H1 (cell line): Measurements from ENCODE around the gene ZNF568. TPM values are rescaled to one million over a fixed set of nuclear protein-coding genes. Genes with fewer than 3 reads are reported as not detected.

Experiments used
- CTCF ChIP-seq, 3 experiments: IDR thresholded peaks; 1 replicate in 2 of 3; 2 replicates in 1 of 3; pipeline versions ENCODE4 v1.5.1 to v1.6.1; 2011; ENCODE audit warnings: low read length in 3 of 3, mild to moderate bottlenecking in 3 of 3, inconsistent platforms in 2 of 3, low read depth in 1 of 3, moderate library complexity in 1 of 3; ENCODE audit not compliant: insufficient read depth in 1 of 3; ENCODE audit errors: control extremely low read depth in 1 of 3
- JUND ChIP-seq: IDR thresholded peaks from 2 replicates; pipeline ENCODE4 v1.6.1; 2011; ENCODE audit warnings: mild to moderate bottlenecking, improper control_type of control experiment, low read length
- polyA plus RNA-seq, 7 experiments: library from polyadenylated mRNA; depleted of rRNA in 3 of 7; stranded (reverse) in 5 of 7; unstranded in 2 of 7; fragments of >200 nt in 5 of 7; fragments of 200-250 nt in 2 of 7; gene quantifications; 1 replicate in 5 of 7; 2 replicates in 1 of 7; 4 replicates in 1 of 7; pipeline versions ENCODE4 v1.2.1 to v1.2.3, GENCODE V29; 2011 to 2013; ENCODE audit warnings: missing spikeins in 2 of 7, mixed read lengths in 2 of 7
- total RNA-seq: library from RNA; stranded (reverse); fragmentation: NEBNext Ultra II Directional; extraction: Animal tissue kit (Norgen Biotek cat#: 25700); gene quantifications from 2 replicates; pipeline ENCODE4 v1.2.1, GENCODE V29; 2021
- TF ChIP-seq, protein P1 (sequence below): IDR thresholded peaks from 2 replicates; pipeline ENCODE4 v1.6.1; 2012; ENCODE audit warnings: inconsistent platforms
- TF ChIP-seq, protein P2 (sequence below): IDR thresholded peaks from 2 replicates; pipeline ENCODE4 v1.6.1; 2012; ENCODE audit warnings: inconsistent platforms

Gene ZNF568
- total and polyA plus RNA-seq, 2 of the 8 experiments (the other 6 are each of a cell fraction or from before 2014, with no cell fraction given): 1.6 to 2.4 TPM

DNA sequence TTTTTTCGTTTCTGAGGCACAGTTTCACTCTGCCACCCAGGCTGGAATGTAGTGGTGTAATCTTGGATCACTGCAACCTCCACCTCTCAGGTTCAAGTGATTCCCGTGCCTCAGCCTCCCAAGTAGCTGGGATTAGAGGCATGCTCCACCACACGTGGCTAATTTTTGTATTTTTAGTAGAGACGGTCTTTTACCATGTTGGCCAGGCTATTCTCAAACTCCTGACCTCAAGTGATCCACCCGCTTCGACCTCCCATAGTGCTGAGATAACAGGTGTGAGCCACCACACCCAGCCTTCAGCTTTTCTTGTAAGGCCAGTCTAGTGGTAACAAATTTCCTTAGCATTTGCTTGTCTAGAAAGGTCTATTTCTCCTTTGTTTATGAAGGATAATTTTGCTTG lies 46.2 kb downstream of the ZNF568 start (continued):
- TF ChIP-seq, protein P1, sequence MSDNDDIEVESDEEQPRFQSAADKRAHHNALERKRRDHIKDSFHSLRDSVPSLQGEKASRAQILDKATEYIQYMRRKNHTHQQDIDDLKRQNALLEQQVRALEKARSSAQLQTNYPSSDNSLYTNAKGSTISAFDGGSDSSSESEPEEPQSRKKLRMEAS: no peak
- TF ChIP-seq, protein P2, sequence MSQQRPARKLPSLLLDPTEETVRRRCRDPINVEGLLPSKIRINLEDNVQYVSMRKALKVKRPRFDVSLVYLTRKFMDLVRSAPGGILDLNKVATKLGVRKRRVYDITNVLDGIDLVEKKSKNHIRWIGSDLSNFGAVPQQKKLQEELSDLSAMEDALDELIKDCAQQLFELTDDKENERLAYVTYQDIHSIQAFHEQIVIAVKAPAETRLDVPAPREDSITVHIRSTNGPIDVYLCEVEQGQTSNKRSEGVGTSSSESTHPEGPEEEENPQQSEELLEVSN: no peak
- TF ChIP-seq CTCF (IDR thresholded peaks at IDR 0.05; ENCODE audit: control extremely low read depth in 1 of 3, insufficient read depth in 1 of 3, low read depth in 1 of 3, low read length in 3 of 3) (no peak), JUND (no peak)
